Nucleus accumbens (tissue), 56 donors: ENCODE data around the gene STK10.

ENCODE experiments used
- DNase-seq, 56 donors: peaks; one replicate each; lab custom pipeline; 2025; lab: John Stamatoyannopoulos, UW

The STK10 gene

DNA sequence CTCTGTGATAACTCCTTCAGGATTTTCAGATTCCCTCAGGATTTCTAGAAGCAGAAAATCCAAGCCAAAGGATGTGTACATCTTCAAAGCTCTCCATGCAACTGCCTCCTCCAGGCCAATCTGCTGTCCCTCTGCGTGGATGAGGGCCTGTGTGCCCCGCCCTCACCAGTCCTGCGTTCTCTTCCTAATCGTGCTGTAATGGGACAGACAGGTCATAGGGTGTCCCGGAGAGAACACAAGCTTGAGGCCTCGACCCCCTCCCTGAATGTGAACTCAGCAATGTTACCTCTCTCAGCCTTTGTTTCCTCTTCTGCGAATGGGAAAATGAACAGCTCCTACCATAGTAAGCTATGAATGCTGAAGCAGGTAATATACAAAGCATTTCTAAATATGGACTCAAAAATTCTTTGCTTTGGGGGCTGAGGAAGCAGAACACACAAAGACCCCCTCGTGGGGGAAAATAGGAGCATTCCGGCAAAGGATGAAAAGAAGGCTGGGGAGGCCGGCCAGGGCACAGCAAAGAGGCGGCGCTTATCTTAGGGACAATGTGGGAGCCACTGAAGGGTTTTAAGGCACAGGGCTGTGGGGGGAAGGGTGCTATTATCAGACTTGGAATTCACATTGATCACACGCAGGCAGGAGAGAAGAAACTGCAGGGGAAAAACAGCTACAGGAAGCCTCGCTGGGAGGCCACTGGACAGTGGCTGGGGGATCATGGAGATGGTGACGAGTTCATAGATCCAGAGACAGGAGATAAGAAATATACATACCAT is 124.4 kb downstream of the STK10 start:
- DNase-seq = no peak

- DNase-seq = no peak
Measured at GRCh38 chr5:172059661-172060100, 128.3 kb downstream of the STK10 start.

DNA sequence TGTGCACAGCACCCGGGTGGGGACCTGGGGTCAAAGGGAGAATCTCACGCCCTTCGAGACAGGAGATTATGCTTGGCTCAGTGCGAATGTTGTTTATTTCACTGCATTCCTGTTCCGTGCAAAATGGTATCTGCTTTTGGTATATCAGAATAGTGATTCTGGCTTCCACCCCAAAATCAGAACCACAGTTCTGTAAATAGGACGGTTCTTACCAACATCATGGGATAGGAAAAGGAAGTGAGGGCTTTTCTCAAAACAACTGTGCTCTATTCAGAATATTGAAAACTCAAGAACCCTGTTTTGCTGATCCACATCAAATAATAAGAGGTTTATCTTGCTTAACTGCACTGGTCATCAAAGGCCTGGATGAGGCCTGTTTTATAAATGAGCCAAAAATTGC is 129.9 kb downstream of the STK10 start:
- no peak for DNase-seq

GRCh38 chr5:172055996-172056395 is 132.0 kb downstream of the STK10 start:
- no peak for DNase-seq

- no peak for DNase-seq
Measured at GRCh38 chr5:172055421-172055820, 132.6 kb downstream of the STK10 start.

GRCh38 chr5:172054611-172055153 is 133.3 kb downstream of the STK10 start:
- DNase-seq = no peak

DNA sequence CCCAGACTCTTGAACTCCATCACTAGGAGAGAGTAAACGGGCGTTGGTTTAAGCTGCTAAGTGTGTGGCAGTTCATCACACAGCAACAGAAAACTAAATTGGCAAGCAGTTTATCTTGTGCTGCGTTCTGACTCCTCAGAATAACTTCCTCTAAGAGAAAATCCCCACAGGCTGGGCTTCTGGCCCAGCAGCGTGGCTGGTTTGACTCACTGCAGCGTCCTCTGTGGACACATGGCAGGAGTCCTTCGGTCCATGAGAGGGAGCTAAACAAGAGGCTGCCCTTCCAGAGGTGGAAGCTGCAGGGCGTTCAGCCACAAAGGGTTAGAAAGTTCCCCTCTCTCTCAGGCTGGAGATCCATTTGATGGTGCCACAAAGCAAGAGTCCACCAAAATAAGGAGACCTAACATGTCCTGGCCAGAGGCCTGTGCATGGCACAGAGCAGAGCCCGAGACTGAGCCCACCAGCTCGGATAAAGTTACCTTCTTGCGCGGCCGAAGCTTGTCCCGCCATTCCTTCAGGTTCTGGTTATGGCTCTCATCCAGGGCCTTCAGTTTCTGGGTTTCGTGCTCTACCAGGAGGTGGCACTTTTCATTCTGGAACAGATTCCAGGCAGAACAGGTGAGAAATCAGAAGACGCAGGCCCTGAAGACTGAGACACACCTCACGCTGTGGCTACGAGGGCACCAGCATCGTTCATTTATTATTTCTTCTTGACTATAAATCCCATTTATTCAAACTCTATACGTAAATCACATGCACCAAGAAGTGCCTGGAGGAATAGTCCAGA is 135.4 kb downstream of the STK10 start:
- DNase-seq = no peak

- no peak for DNase-seq
Measured at GRCh38 chr5:172051643-172052339, 136.2 kb downstream of the STK10 start.

GRCh38 chr5:172050080-172050479 is 137.9 kb downstream of the STK10 start:
- no peak for DNase-seq

DNA sequence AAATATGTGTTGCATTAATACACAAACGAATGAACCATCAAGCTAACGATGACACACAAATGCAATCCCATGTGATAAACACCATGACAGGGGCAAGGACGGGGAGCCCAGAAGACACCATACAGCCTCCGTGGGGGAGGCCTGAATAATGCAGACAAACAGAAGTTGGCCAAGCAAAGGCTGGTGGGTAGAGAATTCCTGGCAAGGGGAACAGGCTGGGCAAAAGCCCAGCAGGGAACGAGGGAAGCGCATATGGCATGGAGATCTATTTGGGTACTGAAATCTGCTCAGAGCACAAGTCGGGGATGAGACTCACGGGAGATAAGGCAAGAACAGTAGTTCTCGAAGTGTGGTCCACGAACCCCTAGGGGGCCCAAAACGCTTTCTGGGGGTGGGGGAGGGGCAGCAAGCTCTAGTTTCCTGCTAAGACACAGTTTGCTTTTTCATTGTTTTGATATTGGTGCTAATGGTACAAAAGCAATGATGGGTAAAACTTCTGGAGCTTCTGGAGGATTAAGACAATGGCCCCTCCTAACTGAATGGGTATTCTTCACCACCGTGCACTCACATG is 138.7 kb downstream of the STK10 start:
- DNase-seq = no peak

- no peak for DNase-seq
Measured at GRCh38 chr5:172048539-172049101, 139.4 kb downstream of the STK10 start.

GRCh38 chr5:172048170-172048422 is 139.9 kb downstream of the STK10 start:
- no peak for DNase-seq

- no peak for DNase-seq
Measured at GRCh38 chr5:172046593-172046992, 141.4 kb downstream of the STK10 start.

- DNase-seq = no peak
Measured at GRCh38 chr5:172045315-172045632, 142.8 kb downstream of the STK10 start.

GRCh38 chr5:172044631-172045314 is 143.3 kb downstream of the STK10 start:
- DNase-seq = no peak

GRCh38 chr5:172043865-172044264 is 144.2 kb downstream of the STK10 start:
- no peak for DNase-seq

DNA sequence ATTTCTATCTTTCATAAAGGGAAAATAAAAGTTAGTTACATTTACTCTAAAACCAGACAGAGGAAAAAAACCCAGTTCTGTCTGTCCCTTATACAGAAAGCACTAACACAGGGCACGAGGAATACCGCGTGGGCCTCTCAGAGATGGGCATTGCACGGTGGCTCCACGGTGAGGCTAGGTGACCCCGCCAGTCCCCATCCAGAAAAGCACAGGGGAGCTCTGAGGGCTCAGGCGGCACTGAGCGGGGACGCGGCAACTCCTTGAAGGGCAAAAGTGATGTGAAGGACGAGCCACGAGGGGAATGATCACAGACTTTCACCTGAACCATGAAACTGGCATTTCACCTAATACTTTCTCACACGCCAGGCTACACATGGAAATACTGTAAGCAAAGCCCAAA is 145.8 kb downstream of the STK10 start:
- no peak for DNase-seq

GRCh38 chr5:172038167-172038566 is 149.9 kb downstream of the STK10 start:
- DNase-seq = no peak

DNA sequence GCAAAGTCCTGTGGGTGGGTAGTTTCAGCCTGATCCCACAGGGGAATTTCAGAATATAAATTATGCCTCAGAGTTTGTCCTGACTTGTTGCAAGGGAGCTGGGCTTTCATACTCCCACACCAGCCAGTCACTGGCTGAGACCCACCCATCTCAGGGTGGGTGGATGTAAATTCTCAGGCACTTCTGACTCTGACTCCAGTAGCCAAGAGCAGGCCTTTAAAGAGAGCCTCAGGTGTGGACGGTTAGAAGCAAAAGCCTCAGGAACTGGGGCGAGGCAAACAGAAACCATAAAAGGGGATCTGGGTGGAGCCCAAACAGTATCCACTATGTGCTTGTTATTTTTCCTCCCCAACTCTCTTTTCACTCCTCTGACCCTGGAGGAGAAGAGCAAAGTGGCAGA is 153.0 kb downstream of the STK10 start:
- DNase-seq = no peak

DNA sequence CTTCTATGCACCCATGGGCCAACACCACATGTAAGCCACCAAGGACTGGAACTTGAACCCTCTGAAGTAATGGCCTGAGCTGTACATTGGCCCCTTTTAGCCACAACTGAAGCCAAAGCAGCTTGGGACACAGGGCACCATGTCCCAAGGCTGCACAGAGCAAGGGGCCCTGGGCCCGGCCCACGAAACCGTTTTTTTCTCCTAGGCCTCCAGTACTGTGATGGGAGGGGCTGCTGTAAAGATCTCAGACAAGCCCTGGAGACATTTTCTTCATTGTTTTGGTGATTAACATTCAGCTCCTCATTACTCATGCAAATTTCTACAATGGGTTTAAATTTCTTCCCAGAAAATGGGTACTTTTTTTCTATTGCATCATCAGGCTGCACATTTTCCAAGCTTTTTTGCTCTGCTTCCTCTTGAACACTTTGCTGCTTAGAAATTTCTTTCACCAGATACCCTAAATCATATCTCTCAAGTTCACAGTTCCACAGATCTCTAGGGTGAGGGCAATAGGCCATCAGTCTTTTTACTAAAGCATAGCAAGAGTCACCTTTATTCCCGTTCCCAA is 156.0 kb downstream of the STK10 start:
- DNase-seq = no peak
